ENCODE data around the gene RFX6. TPM values are rescaled to one million over a fixed set of nuclear protein-coding genes. Genes with fewer than 3 reads are reported as not detected.

Gene RFX6
- total RNA-seq, 1 experiment from 2014 or later, result not detected

DNA sequence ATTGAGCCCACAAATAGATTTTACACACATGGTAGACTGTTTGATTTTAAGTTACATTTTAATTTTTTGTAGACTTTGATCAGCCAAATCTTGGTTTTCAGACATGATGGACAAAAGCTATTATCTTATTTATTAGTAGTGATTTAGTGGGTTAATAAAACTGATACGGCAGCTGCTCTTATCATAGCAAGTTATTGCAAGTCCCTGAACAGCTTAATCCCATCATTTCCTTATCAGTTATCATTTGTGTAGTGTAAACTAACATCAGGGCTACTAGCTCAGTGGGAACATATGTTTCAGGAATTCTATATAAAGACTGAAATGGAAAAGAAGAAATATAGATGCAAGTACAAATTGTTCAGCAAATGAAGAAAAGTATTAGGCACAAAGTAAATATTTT is 10.9 kb downstream of the RFX6 start:
- RAD21 ChIA-PET (ENCODE audit: low non-redundant PET in 1 of 2, low total read pairs in 2 of 2, uncharacterized antibody in 2 of 2, unreplicated experiment in 2 of 2), result no interaction called here

DNA sequence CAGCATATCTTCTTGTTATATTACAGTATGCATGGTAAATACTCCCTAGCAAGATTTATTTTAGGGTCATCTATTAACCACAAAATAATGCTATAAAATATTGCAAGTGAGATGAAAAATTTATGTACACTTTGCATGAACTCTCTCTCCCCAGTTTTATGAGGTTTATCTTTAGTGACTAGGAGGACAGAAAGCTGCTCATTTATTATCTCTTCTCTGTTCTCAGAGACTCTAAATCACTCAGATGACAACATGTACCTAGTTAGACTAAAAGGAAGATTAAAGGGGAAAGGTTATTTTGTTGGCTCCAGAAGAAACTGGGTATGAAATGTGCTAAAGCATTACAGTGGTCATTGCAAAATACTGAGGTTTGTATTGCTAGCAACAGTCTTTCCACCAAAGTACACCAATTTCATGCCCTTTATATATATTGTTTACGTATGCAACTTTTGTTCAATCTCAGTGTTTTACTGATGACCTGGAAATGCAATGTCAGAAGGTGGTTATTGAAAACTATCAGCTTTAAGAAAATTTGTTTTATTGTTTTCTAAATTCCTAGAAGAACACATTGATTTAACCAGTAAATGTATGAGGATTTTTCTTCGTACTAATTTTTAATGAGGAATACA is 11.8 kb downstream of the RFX6 start:
- H3K4me3 ChIP-seq (replicated peaks in 1 of 2; ENCODE audit: low read depth in 1 of 2, low read length in 2 of 2), result no peak overlapping the region
- BruUV-seq (replicated peaks), result no TSS peak
- no peaks in the 10 kb centered on the region for H3K79me2 ChIP-seq (ENCODE audit: insufficient read depth, low read length)
- no peaks in the 10 kb centered on the region for H3K27me3 ChIP-seq (ENCODE audit: insufficient read depth, low read length)
- H3K9me3 ChIP-seq (ENCODE audit: control insufficient read depth in 1 of 2, insufficient read depth in 1 of 2, low read depth in 1 of 2, low read length in 2 of 2), result no peaks in the 10 kb centered on the region
- H2AFZ ChIP-seq (ENCODE audit: low read depth, low read length, poor library complexity, severe bottlenecking), result no peak overlapping the region
- H3K36me3 ChIP-seq (ENCODE audit: control insufficient read depth in 1 of 2, insufficient read depth in 2 of 2, low read length in 2 of 2), result no peaks in the 10 kb centered on the region
- no peak for ATAC-seq
- no peaks in the 10 kb centered on the region for H3K9me2 ChIP-seq (ENCODE audit: insufficient read depth)
- POLR2A ChIA-PET, result no interaction called here
- H3K4me2 ChIP-seq (ENCODE audit: low read length), result no peak overlapping the region
- no peak for DNase-seq (ENCODE audit: low read depth, low spot score)
- H3K27ac ChIP-seq (ENCODE audit: low read depth, low read length), result no peak overlapping the region
- RAD21 ChIA-PET (ENCODE audit: low non-redundant PET in 1 of 2, low total read pairs in 2 of 2, uncharacterized antibody in 2 of 2, unreplicated experiment in 2 of 2), result no interaction called here
- no peak overlapping the region for H3K9ac ChIP-seq (ENCODE audit: low read length)
- CTCF ChIA-PET, result interaction anchor here (1.1 kb wide), 1 partner anchor 8 kb away, joined by 4 read pairs; no protein-coding TSS in a partner anchor
- intact Hi-C loops (cut with micrococcal nuclease), result loop anchor here (10.0 kb wide), 1 partner anchor 426 kb away; no protein-coding TSS in a partner anchor
- H3K4me1 ChIP-seq (ENCODE audit: control insufficient read depth in 1 of 2, insufficient read depth in 2 of 2, low read length in 2 of 2), result no peaks in the 10 kb centered on the region
- H4K20me1 ChIP-seq (ENCODE audit: insufficient read depth), result no peaks in the 10 kb centered on the region
- TF ChIP-seq FOSL1 (IDR thresholded peaks at IDR 0.05; ENCODE audit: low read depth) (no peak), ZNF274 (IDR thresholded peaks at IDR 0.05; ENCODE audit: low read depth, low read length) (no peak), POLR2A (IDR thresholded peaks at IDR 0.05; ENCODE audit: borderline replicate concordance, extremely low read depth, insufficient read depth, insufficient read length) (no peak), POLR2AphosphoS5 (IDR thresholded peaks at IDR 0.05; ENCODE audit: low read depth, low read length) (no peak), EZH2 (IDR thresholded peaks at IDR 0.05) (no peak), TCF7L2 (IDR thresholded peaks at IDR 0.05; ENCODE audit: borderline replicate concordance, extremely low read depth, insufficient read depth, insufficient read length) (no peak), JUND (IDR thresholded peaks at IDR 0.05) (no peak), SIN3A (IDR thresholded peaks at IDR 0.05; ENCODE audit: low read depth) (no peak), CBX3 (IDR thresholded peaks at IDR 0.05; ENCODE audit: low read depth) (no peak)
- TF ChIP-seq, protein P1, sequence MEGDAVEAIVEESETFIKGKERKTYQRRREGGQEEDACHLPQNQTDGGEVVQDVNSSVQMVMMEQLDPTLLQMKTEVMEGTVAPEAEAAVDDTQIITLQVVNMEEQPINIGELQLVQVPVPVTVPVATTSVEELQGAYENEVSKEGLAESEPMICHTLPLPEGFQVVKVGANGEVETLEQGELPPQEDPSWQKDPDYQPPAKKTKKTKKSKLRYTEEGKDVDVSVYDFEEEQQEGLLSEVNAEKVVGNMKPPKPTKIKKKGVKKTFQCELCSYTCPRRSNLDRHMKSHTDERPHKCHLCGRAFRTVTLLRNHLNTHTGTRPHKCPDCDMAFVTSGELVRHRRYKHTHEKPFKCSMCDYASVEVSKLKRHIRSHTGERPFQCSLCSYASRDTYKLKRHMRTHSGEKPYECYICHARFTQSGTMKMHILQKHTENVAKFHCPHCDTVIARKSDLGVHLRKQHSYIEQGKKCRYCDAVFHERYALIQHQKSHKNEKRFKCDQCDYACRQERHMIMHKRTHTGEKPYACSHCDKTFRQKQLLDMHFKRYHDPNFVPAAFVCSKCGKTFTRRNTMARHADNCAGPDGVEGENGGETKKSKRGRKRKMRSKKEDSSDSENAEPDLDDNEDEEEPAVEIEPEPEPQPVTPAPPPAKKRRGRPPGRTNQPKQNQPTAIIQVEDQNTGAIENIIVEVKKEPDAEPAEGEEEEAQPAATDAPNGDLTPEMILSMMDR (IDR thresholded peaks at IDR 0.05 in 2 of 3, conservative IDR thresholded peaks at IDR 0.05 in 1 of 3; ENCODE audit: borderline replicate concordance in 1 of 3, insufficient read depth in 1 of 3, low read depth in 2 of 3, low read length in 2 of 3), result no peak
- TF ChIP-seq, protein P2, sequence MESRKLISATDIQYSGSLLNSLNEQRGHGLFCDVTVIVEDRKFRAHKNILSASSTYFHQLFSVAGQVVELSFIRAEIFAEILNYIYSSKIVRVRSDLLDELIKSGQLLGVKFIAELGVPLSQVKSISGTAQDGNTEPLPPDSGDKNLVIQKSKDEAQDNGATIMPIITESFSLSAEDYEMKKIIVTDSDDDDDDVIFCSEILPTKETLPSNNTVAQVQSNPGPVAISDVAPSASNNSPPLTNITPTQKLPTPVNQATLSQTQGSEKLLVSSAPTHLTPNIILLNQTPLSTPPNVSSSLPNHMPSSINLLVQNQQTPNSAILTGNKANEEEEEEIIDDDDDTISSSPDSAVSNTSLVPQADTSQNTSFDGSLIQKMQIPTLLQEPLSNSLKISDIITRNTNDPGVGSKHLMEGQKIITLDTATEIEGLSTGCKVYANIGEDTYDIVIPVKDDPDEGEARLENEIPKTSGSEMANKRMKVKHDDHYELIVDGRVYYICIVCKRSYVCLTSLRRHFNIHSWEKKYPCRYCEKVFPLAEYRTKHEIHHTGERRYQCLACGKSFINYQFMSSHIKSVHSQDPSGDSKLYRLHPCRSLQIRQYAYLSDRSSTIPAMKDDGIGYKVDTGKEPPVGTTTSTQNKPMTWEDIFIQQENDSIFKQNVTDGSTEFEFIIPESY (IDR thresholded peaks at IDR 0.05; ENCODE audit: extremely low read depth, insufficient replicate concordance, low read length), result no peak

More for the DNA sequence above, 10.9 kb downstream of the RFX6 start:
- Histone ChIP-seq H3K4me2 (ENCODE audit: low read length) (no peak overlapping the region), H3K36me3 (ENCODE audit: control insufficient read depth in 1 of 2, insufficient read depth in 2 of 2, low read length in 2 of 2) (no peaks in the 10 kb centered on the region), H3K9ac (ENCODE audit: low read length) (no peak overlapping the region), H3K27me3 (ENCODE audit: insufficient read depth, low read length) (no peaks in the 10 kb centered on the region), H3K27ac (ENCODE audit: low read depth, low read length) (no peak overlapping the region), H3K4me3 (replicated peaks in 1 of 2; ENCODE audit: low read depth in 1 of 2, low read length in 2 of 2) (no peak overlapping the region), H3K9me3 (ENCODE audit: control insufficient read depth in 1 of 2, insufficient read depth in 1 of 2, low read depth in 1 of 2, low read length in 2 of 2) (no peaks in the 10 kb centered on the region), H3K9me2 (ENCODE audit: insufficient read depth) (no peaks in the 10 kb centered on the region), H2AFZ (ENCODE audit: low read depth, low read length, poor library complexity, severe bottlenecking) (no peak overlapping the region), H3K4me1 (ENCODE audit: control insufficient read depth in 1 of 2, insufficient read depth in 2 of 2, low read length in 2 of 2) (no peaks in the 10 kb centered on the region), H3K79me2 (ENCODE audit: insufficient read depth, low read length) (no peaks in the 10 kb centered on the region), H4K20me1 (ENCODE audit: insufficient read depth) (no peaks in the 10 kb centered on the region)
- TF ChIP-seq SRF (IDR thresholded peaks at IDR 0.05; ENCODE audit: low read depth) (no peak), SIN3A (IDR thresholded peaks at IDR 0.05; ENCODE audit: low read depth) (no peak)
- TF ChIP-seq, protein P2 (IDR thresholded peaks at IDR 0.05; ENCODE audit: extremely low read depth, insufficient replicate concordance, low read length), result no peak
- ChIA-PET POLR2A (no interaction called here), CTCF (no interaction called here)
- DNase-seq (ENCODE audit: low read depth, low spot score), result no peak
- ATAC-seq, result no peak
- no TSS peak for BruUV-seq (replicated peaks)
- intact Hi-C loops (cut with micrococcal nuclease), result loop anchor here (10.0 kb wide), 1 partner anchor 427 kb away; no protein-coding TSS in a partner anchor

Data from HCT116 (cell line).